ENCODE data around the gene DAP. TPM values are rescaled to one million over a fixed set of nuclear protein-coding genes. Genes with fewer than 3 reads are reported as not detected.

The DAP gene
- total RNA-seq, 2 experiments from 2014 or later, result 60.5 to 64.8 TPM

Other genes starting within 250 kb of the DAP start
- 1 to 10 TPM; 3.2 to 3.7 TPM for gene ANKRD33B, start 197.2 kb downstream of the DAP start, total RNA-seq